GM10266 (cell line): ENCODE results near the gene VTI1A.

Experiments
- DNase-seq: peaks from one replicate; pipeline ENCODE4 v3.0.0; 2012; ENCODE audit errors: extremely low spot score
- TF ChIP-seq, protein P1 (sequence below): IDR thresholded peaks from 2 replicates; pipeline ENCODE4 v1.5.1; 2012; ENCODE audit warnings: mild to moderate bottlenecking, low read depth; ENCODE audit not compliant: control insufficient read depth, insufficient read depth; ENCODE audit errors: missing control alignments

The VTI1A gene

DNA sequence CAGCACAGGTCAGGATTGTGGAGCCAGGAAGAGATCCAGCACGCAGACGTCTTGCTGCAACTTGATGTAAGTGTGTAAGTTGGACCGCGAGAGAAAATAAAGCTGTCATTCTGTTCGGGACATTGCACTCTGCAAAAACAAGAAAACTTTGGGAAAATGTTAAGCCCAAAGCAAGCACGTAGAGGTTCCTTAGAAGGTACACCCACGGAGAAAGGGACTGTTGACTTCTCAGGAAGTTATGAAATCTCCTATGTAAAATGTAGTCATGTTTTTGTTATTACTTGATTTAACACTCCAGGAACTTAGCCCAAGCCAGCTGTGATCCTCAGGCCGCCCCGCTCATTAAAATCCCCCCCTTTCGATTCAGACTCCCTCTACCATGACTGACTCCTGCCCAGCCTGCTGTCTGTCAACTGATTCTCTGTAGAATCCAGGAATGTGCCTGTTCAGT, 307.0 kb downstream of the VTI1A start:
- no peak for DNase-seq

DNA sequence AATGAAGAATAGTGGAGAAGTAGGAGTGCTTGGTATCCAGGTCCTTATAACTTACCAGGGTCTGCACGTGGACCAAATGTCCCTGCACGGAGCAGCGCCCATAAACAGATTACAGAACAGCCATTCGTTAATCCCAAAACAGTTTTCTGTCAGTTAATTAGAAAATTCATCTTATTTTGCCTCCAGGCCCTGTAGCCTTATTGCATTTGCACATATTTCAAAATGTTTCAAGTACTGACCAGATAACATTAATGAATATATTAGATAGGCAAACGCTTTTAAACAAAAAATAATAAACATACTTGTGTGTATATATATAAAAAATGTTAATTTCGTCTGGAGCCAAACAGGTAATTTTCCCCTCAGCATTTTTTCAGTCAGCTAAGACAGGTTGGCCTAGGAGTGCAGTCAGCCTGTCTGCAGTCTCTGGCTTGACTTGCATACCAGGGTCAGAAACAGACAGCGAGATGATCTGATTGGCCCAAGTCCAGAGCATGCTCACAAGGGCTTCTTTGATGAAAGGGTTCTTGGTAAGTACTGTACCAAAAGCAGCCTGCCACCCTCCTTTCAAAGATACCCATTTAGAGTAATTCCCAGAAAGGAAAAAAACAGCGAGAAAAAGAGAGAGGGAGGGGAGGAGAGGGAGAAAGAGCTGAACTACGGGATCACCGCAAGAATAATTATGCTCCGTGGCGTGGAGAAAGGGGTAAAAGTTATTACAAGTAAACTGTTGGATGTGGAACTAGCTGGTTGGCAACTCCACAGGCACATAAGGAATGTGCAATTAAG, 308.6 kb downstream of the VTI1A start:
- TF ChIP-seq, protein P1, sequence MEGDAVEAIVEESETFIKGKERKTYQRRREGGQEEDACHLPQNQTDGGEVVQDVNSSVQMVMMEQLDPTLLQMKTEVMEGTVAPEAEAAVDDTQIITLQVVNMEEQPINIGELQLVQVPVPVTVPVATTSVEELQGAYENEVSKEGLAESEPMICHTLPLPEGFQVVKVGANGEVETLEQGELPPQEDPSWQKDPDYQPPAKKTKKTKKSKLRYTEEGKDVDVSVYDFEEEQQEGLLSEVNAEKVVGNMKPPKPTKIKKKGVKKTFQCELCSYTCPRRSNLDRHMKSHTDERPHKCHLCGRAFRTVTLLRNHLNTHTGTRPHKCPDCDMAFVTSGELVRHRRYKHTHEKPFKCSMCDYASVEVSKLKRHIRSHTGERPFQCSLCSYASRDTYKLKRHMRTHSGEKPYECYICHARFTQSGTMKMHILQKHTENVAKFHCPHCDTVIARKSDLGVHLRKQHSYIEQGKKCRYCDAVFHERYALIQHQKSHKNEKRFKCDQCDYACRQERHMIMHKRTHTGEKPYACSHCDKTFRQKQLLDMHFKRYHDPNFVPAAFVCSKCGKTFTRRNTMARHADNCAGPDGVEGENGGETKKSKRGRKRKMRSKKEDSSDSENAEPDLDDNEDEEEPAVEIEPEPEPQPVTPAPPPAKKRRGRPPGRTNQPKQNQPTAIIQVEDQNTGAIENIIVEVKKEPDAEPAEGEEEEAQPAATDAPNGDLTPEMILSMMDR = no peak
- DNase-seq = no peak

More for the DNA sequence above, 307.0 kb downstream of the VTI1A start:
- TF ChIP-seq, protein P1 = no peak

DNA sequence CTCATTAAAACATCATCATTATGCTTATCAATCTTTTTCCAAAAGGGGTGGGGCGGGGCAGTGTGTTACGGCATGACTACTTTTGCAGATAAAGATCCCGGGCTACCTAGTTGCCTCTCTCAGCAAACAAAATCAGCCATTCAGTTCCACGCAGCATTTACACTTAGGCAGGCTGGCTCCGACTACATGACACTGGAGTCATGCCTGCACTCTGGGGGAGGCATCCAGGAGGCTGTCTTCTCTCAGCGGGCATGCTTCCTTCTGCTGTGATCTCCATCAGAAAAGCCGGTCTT, 309.2 kb downstream of the VTI1A start:
- DNase-seq = no peak
- TF ChIP-seq, protein P1 = no peak

DNA sequence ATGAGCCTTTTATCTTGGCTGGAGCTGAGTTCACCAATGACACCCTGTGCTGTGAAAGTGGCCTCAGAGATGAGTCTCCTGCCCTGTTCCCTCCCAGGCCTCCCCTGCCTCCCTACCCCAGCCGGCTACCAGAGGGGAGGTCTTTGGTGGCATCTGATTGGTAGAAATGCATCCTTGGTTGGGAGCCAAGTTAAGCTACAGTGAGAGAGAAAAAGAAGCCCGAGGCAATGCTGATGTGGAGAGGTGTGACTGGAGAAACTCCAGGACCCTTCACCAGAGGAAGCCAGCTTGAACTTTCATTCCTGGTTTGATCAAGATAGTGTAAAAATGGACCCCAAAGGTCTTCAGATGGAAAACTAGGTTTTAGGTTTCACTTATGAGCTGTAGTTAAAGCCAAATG, 311.9 kb downstream of the VTI1A start:
- no peak for DNase-seq

DNA sequence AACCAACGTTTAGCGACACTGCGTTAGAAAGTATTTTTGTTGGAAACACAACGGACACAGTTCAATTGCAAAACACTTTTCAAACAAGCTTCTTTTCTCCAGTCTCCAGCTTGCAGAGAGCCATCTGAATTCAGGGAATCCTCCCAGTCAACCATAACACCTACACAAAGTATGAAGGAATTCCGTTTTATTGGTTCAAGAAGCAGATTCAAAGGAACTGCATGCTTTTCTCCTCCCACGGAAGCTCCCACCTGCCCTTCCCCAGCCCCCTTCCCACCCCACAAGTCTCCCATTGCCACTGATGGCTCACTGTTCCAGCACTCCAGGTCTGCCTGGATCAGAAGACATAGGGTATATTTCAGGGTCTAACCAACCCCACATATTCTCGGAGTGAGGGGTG, 312.5 kb downstream of the VTI1A start:
- DNase-seq = no peak
- TF ChIP-seq, protein P1 = no peak

More for the DNA sequence above, 311.9 kb downstream of the VTI1A start:
- TF ChIP-seq, protein P1 = no peak

DNA sequence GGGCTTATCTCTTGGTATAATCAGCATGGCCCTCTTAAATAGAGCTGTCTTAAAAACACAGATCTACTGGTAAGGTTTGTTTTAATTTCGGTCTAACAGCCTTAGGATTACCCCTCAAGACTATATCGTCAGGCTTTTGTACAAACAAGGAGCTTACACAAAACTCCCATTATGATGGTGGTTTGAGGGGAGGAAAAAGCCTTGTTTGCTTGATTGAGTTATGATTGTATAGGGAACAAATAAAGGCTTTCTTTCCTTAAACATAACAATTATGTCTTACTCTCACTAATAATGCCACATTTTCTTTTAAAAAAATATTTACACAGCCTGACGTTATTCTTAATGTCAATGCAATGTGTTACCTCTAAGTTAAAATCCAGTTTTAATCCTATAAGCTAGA, 314.2 kb downstream of the VTI1A start:
- DNase-seq = no peak
- TF ChIP-seq, protein P1 = no peak

DNA sequence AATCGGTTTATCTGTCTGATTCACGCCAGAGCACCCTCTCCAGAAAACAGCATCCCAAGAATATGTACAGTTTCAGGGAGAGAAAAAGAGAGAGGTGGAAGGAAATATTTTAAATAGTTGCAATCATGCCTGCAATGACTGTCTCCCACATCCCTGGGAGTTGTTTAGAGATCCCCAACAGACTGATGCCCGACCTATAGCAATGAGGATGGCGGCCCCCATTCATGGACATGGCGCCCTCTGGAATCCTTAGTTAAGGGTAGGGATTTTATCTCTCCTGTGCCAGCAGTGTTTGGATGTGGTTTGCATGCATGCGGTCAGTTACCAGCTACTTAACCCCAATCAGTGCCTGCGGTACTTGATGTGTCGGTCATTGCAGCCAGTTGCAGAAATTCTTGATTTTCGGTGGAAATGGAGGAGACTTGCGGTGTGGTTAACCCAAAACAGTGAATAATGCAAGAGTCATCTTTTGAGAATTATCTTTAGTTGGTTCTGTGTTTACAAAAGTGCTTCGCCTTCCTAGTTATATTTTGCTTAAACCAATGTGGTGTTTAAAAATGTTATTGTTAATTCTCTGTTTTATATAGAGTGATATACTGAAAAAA, 317.0 kb downstream of the VTI1A start:
- DNase-seq = no peak
- TF ChIP-seq, protein P1 = no peak
